Astrocyte of the cerebellum (primary cell): ENCODE data around the gene TEC.

Source experiments
- DNase-seq: peaks from one replicate; pipeline ENCODE4 v3.0.0-alpha.2; 2011; ENCODE audit warnings: low read depth
- H3K4me3 ChIP-seq: 2 replicates; pipeline ENCODE4 v1.5.1; 2011; ENCODE audit warnings: mild to moderate bottlenecking, low read depth, low read length, moderate library complexity
- CTCF ChIP-seq: IDR thresholded peaks from 2 replicates; pipeline ENCODE4 v1.5.1; 2012; ENCODE audit warnings: low read length, low read depth, moderate library complexity, mild to moderate bottlenecking; ENCODE audit errors: missing control alignments
- in situ Hi-C: cut with HindIII; loops from 2 replicates; pipeline ENCODE4 v1.10.0; 2017; ENCODE audit warnings: low sequenced_read_pairs

Gene TEC

GRCh38 chr4:48093991-48094416 lies 175.6 kb downstream of the TEC start:
- no peak for DNase-seq
- in situ Hi-C loops: no loop called here
- no peak for TF ChIP-seq CTCF
- no peak overlapping the region for H3K4me3 ChIP-seq

DNA sequence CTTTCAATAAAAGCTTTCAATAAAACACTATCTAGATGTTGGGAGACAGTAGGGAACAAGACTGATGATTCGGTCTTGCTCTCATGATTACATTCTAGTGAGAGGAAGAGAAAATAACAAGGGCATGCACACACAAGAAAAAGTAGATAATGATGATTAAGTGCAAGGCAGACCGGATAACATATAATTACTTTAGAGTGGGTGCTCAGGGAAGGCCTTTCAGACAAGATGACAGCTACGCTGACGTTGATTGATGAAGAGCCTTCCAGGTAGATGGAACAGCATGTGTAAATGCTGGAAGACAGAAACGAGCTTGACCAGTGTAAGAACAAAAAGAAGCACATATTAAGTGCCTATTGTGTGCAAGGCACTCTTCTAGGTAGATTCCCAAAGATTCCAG lies 179.0 kb downstream of the TEC start:
- in situ Hi-C loops: no loop called here
- TF ChIP-seq CTCF: no peak
- no peak overlapping the region for H3K4me3 ChIP-seq
- no peak for DNase-seq

- DNase-seq: no peak
- H3K4me3 ChIP-seq: no peak overlapping the region
- in situ Hi-C loops: no loop called here
- TF ChIP-seq CTCF: no peak
These were observed 183.6 kb downstream of the TEC start for GRCh38 chr4:48085821-48086589.
